OCI-LY3 (cell line): ENCODE data around the gene CFAP157.

Experiments used
- H2AFZ ChIP-seq: fragments of 200-600, 300-600 bp; shearing (Covaris generic); 2 replicates; pipeline ENCODE4 v1.6.0; 2014; ENCODE audit warnings: antibody characterized with exemption, low read depth, low read length
- H3K27ac ChIP-seq: fragments of 200-600, 300-600 bp; sonication (generic); 2 replicates; pipeline ENCODE4 v1.5.1; 2014; ENCODE audit warnings: mild to moderate bottlenecking, low read length, moderate library complexity, mixed read lengths
- H3K27me3 ChIP-seq: fragments of 200-600, 300-600 bp; sonication (generic); 2 replicates; pipeline ENCODE4 v1.6.1; 2014; ENCODE audit warnings: low read depth, low read length, mixed read lengths
- H3K36me3 ChIP-seq: fragments of 200-600, 300-600 bp; sonication (generic); replicated peaks from 2 replicates; pipeline ENCODE3; 2014; ENCODE audit warnings: low read depth, low read length, mixed read lengths
- H3K4me1 ChIP-seq: fragments of 300-600, 200-600 bp; sonication (generic); 2 replicates; pipeline ENCODE4 v1.6.1; 2014; ENCODE audit warnings: low read length, mixed read lengths
- H3K4me2 ChIP-seq: fragments of 200-600, 300-600 bp; sonication (generic); 2 replicates; pipeline ENCODE4 v1.6.1; 2014; ENCODE audit warnings: low read length, mixed read lengths
- H3K4me3 ChIP-seq: fragments of 300-600, 200-600 bp; sonication (generic); 2 replicates; pipeline ENCODE4 v1.5.1; 2014; ENCODE audit warnings: antibody characterized with exemption, mild to moderate bottlenecking, low read length, moderate library complexity
- H3K79me2 ChIP-seq: fragments of 300-600, 200-600 bp; shearing (Covaris generic); 2 replicates; pipeline ENCODE4 v1.6.1; 2014; ENCODE audit warnings: mild to moderate bottlenecking, low read length, mixed read lengths
- H3K9ac ChIP-seq: fragments of 300-600, 200-600 bp; shearing (Covaris generic); 2 replicates; pipeline ENCODE4 v1.6.0; 2014; ENCODE audit warnings: mild to moderate bottlenecking, low read length, moderate library complexity
- H3K9me3 ChIP-seq: fragments of 200-600, 300-600 bp; shearing (Covaris generic); 2 replicates; pipeline ENCODE4 v1.6.1; 2014; ENCODE audit warnings: low read length, mixed read lengths; ENCODE audit not compliant: insufficient read depth
- H4K20me1 ChIP-seq: fragments of 200-600, 300-600 bp; sonication (generic); 2 replicates; pipeline ENCODE4 v1.6.1; 2016; ENCODE audit warnings: low read length, mixed read lengths; ENCODE audit not compliant: insufficient read depth
- EZH2phosphoT487 ChIP-seq: fragments of 200-600 bp; shearing (Covaris generic); IDR thresholded peaks from 2 replicates; pipeline ENCODE4 v1.6.1; 2018; ENCODE audit warnings: antibody characterized with exemption, mixed run types, low read depth
- TF ChIP-seq, protein P1 (sequence below): fragments of 200-600, 300-600 bp; sonication (generic); IDR thresholded peaks from 2 replicates; pipeline ENCODE4 v1.5.1; 2014; ENCODE audit warnings: antibody characterized with exemption, low read length, low read depth

CFAP157 gene

DNA sequence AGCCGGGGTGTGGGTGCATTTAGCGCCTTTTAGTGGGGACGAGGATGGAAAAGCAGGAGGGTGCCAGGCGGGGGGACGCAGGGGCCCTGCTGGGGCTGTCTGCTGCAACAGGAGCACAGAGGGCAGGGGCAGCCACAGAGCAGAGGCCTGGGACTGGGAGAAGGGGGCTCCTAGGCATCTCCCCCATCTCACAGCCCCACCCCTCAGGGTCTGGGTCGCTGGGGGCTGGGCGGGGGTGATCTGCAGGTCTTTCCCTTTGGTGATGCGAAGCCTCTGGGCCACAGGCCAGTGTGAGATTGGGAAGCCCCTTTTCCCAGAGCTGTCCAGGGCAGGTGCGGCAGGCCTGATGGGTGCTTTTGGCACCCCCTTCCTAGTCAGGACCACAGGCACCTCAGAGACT lies 23.5 kb downstream of the CFAP157 start:
- Histone ChIP-seq H3K9ac (no peak overlapping the region), H3K79me2 (no peaks in the 10 kb centered on the region), H3K9me3 (no peaks in the 10 kb centered on the region), H3K27me3 (no peaks in the 10 kb centered on the region), H3K27ac (no peak overlapping the region), H3K4me1 (peaks cover 9% of the 10 kb centered on the region), H3K4me3 (no peak overlapping the region), H2AFZ (no peak overlapping the region), H4K20me1 (no peaks in the 10 kb centered on the region), H3K36me3 (no peaks in the 10 kb centered on the region), H3K4me2 (no peak overlapping the region)
- TF ChIP-seq EZH2phosphoT487: no peak
- TF ChIP-seq, protein P1, sequence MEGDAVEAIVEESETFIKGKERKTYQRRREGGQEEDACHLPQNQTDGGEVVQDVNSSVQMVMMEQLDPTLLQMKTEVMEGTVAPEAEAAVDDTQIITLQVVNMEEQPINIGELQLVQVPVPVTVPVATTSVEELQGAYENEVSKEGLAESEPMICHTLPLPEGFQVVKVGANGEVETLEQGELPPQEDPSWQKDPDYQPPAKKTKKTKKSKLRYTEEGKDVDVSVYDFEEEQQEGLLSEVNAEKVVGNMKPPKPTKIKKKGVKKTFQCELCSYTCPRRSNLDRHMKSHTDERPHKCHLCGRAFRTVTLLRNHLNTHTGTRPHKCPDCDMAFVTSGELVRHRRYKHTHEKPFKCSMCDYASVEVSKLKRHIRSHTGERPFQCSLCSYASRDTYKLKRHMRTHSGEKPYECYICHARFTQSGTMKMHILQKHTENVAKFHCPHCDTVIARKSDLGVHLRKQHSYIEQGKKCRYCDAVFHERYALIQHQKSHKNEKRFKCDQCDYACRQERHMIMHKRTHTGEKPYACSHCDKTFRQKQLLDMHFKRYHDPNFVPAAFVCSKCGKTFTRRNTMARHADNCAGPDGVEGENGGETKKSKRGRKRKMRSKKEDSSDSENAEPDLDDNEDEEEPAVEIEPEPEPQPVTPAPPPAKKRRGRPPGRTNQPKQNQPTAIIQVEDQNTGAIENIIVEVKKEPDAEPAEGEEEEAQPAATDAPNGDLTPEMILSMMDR: no peak

DNA sequence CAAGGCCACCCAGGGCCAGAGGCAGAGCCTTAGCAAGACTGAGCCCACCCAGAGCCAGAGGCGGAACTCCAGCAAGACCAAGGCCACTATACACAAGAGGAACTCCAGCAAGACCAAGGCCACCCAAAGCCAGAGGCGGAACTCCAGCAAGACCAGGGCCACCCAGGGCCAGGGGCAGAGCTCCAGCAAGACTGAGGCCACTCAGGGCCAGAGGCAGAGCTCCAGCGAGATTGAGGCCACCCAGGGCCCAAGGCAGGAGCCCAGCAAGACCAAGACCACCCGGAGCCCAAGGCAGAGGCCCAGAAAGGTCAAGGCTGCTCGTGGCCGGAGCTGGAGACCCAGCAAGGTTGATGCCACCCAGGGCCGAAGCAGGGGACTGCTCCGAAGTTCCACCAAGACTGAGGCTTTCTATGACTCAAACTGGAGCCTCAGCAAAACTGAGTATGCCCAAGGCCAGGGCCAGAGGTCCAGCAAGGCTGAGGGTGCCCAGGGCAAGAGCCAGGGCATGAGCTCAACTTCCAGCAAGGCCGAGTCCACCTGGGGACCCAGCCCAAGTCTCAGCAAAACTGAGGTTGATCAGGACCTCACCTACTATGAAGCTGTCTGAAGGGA lies 24.1 kb downstream of the CFAP157 start:
- Histone ChIP-seq H3K9ac (no peak overlapping the region), H2AFZ (no peak overlapping the region), H3K9me3 (no peaks in the 10 kb centered on the region), H3K4me2 (no peak overlapping the region), H3K27ac (no peak overlapping the region), H3K79me2 (no peaks in the 10 kb centered on the region), H3K4me3 (no peak overlapping the region), H4K20me1 (no peaks in the 10 kb centered on the region), H3K4me1 (peaks cover 13% of the 10 kb centered on the region), H3K36me3 (no peaks in the 10 kb centered on the region), H3K27me3 (no peaks in the 10 kb centered on the region)
- TF ChIP-seq, protein P1: no peak

GRCh38 chr9:127731938-127732337 lies 25.1 kb downstream of the CFAP157 start:
- H3K9me3 ChIP-seq: no peaks in the 10 kb centered on the region
- H3K4me1 ChIP-seq: peaks cover 13% of the 10 kb centered on the region
- H3K36me3 ChIP-seq: no peaks in the 10 kb centered on the region
- no peak overlapping the region for H3K27ac ChIP-seq
- H3K4me2 ChIP-seq: no peak overlapping the region
- H3K4me3 ChIP-seq: no peak overlapping the region
- no peaks in the 10 kb centered on the region for H3K27me3 ChIP-seq
- H3K79me2 ChIP-seq: no peaks in the 10 kb centered on the region
- H3K9ac ChIP-seq: no peak overlapping the region
- no peaks in the 10 kb centered on the region for H4K20me1 ChIP-seq
- H2AFZ ChIP-seq: no peak overlapping the region
- TF ChIP-seq, protein P1: no peak
- TF ChIP-seq EZH2phosphoT487: no peak

DNA sequence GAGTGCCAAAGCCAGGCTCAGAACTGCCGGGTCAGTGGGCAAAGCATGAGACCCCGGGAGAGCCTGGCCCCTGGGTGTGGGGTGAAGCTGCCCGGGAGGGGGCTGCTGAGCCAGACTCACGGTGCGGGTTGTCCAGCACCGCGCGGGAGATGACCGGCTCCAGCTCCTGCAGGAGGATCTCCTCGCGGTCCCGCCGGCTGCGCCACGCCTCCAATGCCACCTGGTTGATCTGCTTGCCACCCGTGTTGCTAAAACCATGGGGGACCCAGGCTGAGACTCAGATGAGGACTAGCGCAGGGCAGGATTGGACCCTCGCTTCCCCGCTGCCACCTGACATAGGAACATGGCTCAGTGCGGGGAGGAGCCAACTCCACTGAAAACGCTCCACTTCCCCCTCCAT lies 25.7 kb downstream of the CFAP157 start:
- no peaks in the 10 kb centered on the region for H3K36me3 ChIP-seq
- peaks cover 13% of the 10 kb centered on the region for H3K4me1 ChIP-seq
- no peak overlapping the region for H3K4me3 ChIP-seq
- H3K4me2 ChIP-seq: no peak overlapping the region
- H3K79me2 ChIP-seq: no peaks in the 10 kb centered on the region
- H4K20me1 ChIP-seq: no peaks in the 10 kb centered on the region
- no peak for TF ChIP-seq EZH2phosphoT487
- TF ChIP-seq, protein P1: no peak
- no peak overlapping the region for H2AFZ ChIP-seq
- no peak overlapping the region for H3K27ac ChIP-seq
- H3K9ac ChIP-seq: no peak overlapping the region
- H3K27me3 ChIP-seq: no peaks in the 10 kb centered on the region
- no peaks in the 10 kb centered on the region for H3K9me3 ChIP-seq
